ENCODE results near the gene RLN1.

DNA sequence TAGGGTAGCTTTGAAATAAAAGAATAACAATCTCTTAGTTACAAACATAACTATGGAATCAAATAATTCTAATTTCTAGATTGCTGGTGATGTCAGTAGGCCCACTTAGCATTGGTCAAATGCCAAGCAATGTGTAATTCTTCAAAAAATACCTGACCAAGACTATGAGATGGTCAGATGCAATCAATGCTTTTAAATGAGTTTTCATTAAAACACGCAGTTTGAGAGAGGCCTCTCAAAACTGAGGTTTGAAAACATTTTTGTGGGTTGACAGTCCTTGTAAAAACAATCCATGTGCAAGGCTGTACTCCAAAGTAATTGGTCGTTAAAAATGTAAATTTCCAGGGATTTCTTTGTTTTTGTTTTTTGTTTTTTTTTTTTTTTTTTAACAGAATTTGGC is 33.9 kb downstream of the RLN1 start:
- TF ChIP-seq, protein P1, sequence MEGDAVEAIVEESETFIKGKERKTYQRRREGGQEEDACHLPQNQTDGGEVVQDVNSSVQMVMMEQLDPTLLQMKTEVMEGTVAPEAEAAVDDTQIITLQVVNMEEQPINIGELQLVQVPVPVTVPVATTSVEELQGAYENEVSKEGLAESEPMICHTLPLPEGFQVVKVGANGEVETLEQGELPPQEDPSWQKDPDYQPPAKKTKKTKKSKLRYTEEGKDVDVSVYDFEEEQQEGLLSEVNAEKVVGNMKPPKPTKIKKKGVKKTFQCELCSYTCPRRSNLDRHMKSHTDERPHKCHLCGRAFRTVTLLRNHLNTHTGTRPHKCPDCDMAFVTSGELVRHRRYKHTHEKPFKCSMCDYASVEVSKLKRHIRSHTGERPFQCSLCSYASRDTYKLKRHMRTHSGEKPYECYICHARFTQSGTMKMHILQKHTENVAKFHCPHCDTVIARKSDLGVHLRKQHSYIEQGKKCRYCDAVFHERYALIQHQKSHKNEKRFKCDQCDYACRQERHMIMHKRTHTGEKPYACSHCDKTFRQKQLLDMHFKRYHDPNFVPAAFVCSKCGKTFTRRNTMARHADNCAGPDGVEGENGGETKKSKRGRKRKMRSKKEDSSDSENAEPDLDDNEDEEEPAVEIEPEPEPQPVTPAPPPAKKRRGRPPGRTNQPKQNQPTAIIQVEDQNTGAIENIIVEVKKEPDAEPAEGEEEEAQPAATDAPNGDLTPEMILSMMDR (IDR thresholded peaks at IDR 0.05) = no peak
- TF ChIP-seq POLR2A (IDR thresholded peaks at IDR 0.05) = no peak

Data from tibial nerve (tissue), 3 donors.